Measurements from ENCODE around the gene PTPRE. TPM values are rescaled to one million over a fixed set of nuclear protein-coding genes. Genes with fewer than 3 reads are reported as not detected.

Gene PTPRE
- total RNA-seq, 1 donor from 2014 or later: 20.4 TPM

GRCh38 chr10:128058106-128058749 lies 151.3 kb downstream of the PTPRE start:
- intact Hi-C loops (cut with micrococcal nuclease): no loop called here

GRCh38 chr10:128058750-128059134 lies 151.8 kb downstream of the PTPRE start:
- intact Hi-C loops (cut with micrococcal nuclease): no loop called here

GRCh38 chr10:128059266-128059981 lies 152.5 kb downstream of the PTPRE start:
- intact Hi-C loops (cut with micrococcal nuclease): no loop called here

GRCh38 chr10:128059982-128060293 lies 153.0 kb downstream of the PTPRE start:
- intact Hi-C loops (cut with micrococcal nuclease): no loop called here

GRCh38 chr10:128060341-128061250 lies 153.7 kb downstream of the PTPRE start:
- intact Hi-C loops (cut with micrococcal nuclease): no loop called here

- intact Hi-C loops (cut with micrococcal nuclease): no loop called here
These were observed 154.7 kb downstream of the PTPRE start for GRCh38 chr10:128061306-128062300.

- intact Hi-C loops (cut with micrococcal nuclease): no loop called here
These were observed 155.5 kb downstream of the PTPRE start for GRCh38 chr10:128062331-128062880.

- intact Hi-C loops (cut with micrococcal nuclease): loop anchor here (1.0 kb wide), 2 partner anchors 15 to 63 kb away; partner anchors contain the start of gene MKI67
These were observed 156.1 kb downstream of the PTPRE start for GRCh38 chr10:128062881-128063563.

- intact Hi-C loops (cut with micrococcal nuclease): loop anchor here (1.0 kb wide), 2 partner anchors 15 to 63 kb away; partner anchors contain the start of gene MKI67
These were observed 156.8 kb downstream of the PTPRE start for GRCh38 chr10:128063736-128064107.

GRCh38 chr10:128064108-128064969 lies 157.4 kb downstream of the PTPRE start:
- intact Hi-C loops (cut with micrococcal nuclease): no loop called here

- intact Hi-C loops (cut with micrococcal nuclease): no loop called here
These were observed 158.2 kb downstream of the PTPRE start for GRCh38 chr10:128064970-128065580.

GRCh38 chr10:128065881-128066534 lies 159.1 kb downstream of the PTPRE start:
- intact Hi-C loops (cut with micrococcal nuclease): no loop called here

- intact Hi-C loops (cut with micrococcal nuclease): no loop called here
These were observed 160.0 kb downstream of the PTPRE start for GRCh38 chr10:128066870-128067382.

- intact Hi-C loops (cut with micrococcal nuclease): loop anchor here (2.0 kb wide), 1 partner anchor 351 kb away; no protein-coding TSS in a partner anchor
These were observed 160.9 kb downstream of the PTPRE start for GRCh38 chr10:128067691-128068397.

GRCh38 chr10:128068398-128069285 lies 161.7 kb downstream of the PTPRE start:
- intact Hi-C loops (cut with micrococcal nuclease): loop anchor here (1.0 to 2.0 kb wide), 5 partner anchors 33 to 352 kb away; partner anchors contain the start of gene PTPRE

Data from T-helper 2 cell treated with Interferon-gamma antibody and Interleukin-4, amounts not matched to agents 100 ng/mL and 5 ng/mL, for 36 hours (primary cell).